Endothelial cell of umbilical vein (primary cell): ENCODE data around the gene DNTT. TPM values are rescaled to one million over a fixed set of nuclear protein-coding genes. Genes with fewer than 3 reads are reported as not detected.

Experiments
- BruUV-seq: library from RNA; stranded (reverse); fragments of 400-500 nt; replicated peaks from 2 replicates; lab custom pipeline; 2021; lab: Mats Ljungman, UMichigan
- CTCF ChIA-PET: fragments of 300-600, 350-600 bp; sonication (Branson Sonifier 250); formaldehyde crosslinking; loops from one replicate; lab custom pipeline; 2021; ENCODE audit warnings: antibody characterized with exemption, inconsistent platforms; lab: Charles Lee
- POLR2A ChIA-PET: fragments of 300-600, 350-600 bp; sonication (Branson Sonifier 250); formaldehyde crosslinking; loops from one replicate; lab custom pipeline; 2021; ENCODE audit warnings: antibody characterized with exemption, inconsistent platforms; lab: Charles Lee
- DNase-seq: peaks from one replicate; pipeline ENCODE4 v3.0.0-alpha.2; 2011; ENCODE audit warnings: low read depth, low spot score
- FAIRE-seq: peaks from 2 replicates; lab custom pipeline; 2011; peaks lifted over from hg19 to GRCh38; lab: Jason Lieb, UNC
- H2AFZ ChIP-seq: 2 replicates; pipeline ENCODE4 v1.6.0; 2012; ENCODE audit warnings: low read depth, low read length, control low read depth, inconsistent platforms
- H3K27ac ChIP-seq: 2 replicates; pipeline ENCODE4 v1.5.1; 2011; ENCODE audit warnings: low read depth, mild to moderate bottlenecking, control low read depth, low read length, moderate library complexity; ENCODE audit not compliant: insufficient read depth
- H3K27me3 ChIP-seq, 2 experiments: 2 replicates each; pipeline versions ENCODE4 v1.6.0 to v1.6.1; 2011; ENCODE audit warnings: low read length in 2 of 2, mixed read lengths in 1 of 2; ENCODE audit not compliant: control insufficient read depth in 2 of 2, insufficient read depth in 2 of 2
- H3K36me3 ChIP-seq, 2 experiments: 2 replicates in 1 of 2; 3 replicates in 1 of 2; pipeline ENCODE4 v1.5.1; 2011; ENCODE audit warnings: low read length in 2 of 2, mild to moderate bottlenecking in 1 of 2, moderate library complexity in 1 of 2; ENCODE audit not compliant: control insufficient read depth in 2 of 2, insufficient read depth in 2 of 2; ENCODE audit errors: extremely low read depth in 1 of 2
- H3K4me1 ChIP-seq: 3 replicates; pipeline ENCODE4 v1.5.1; 2011; ENCODE audit warnings: mild to moderate bottlenecking, low read length; ENCODE audit not compliant: control insufficient read depth, insufficient read depth; ENCODE audit errors: extremely low read depth
- H3K4me2 ChIP-seq: 2 replicates; pipeline ENCODE4 v1.6.1; 2011; ENCODE audit warnings: low read length, control low read depth, mixed read lengths; ENCODE audit not compliant: insufficient read depth
- H3K4me3 ChIP-seq, 3 experiments: fragments of 200-600 bp in 1 of 3; sonication (generic), shearing (Covaris generic) in 1 of 3; replicated peaks in 1 of 3; 2 replicates each; pipeline ENCODE4 v1.5.1; 2011 to 2016; ENCODE audit warnings: control low read depth in 3 of 3, low read length in 3 of 3, mild to moderate bottlenecking in 2 of 3, inconsistent platforms in 1 of 3, low read depth in 1 of 3, moderate library complexity in 1 of 3; ENCODE audit not compliant: insufficient read depth in 1 of 3
- H3K79me2 ChIP-seq: 2 replicates; pipeline ENCODE4 v1.6.0; 2012; ENCODE audit warnings: low read length, inconsistent platforms; ENCODE audit not compliant: control insufficient read depth, insufficient read depth
- H3K9ac ChIP-seq: replicated peaks from 2 replicates; pipeline ENCODE3; 2011; ENCODE audit warnings: low read length, control low read depth; ENCODE audit not compliant: insufficient read depth; ENCODE audit errors: extremely low read depth
- H3K9me1 ChIP-seq: replicated peaks from 3 replicates; pipeline ENCODE4 v1.6.0; 2011; ENCODE audit warnings: mild to moderate bottlenecking, low read length; ENCODE audit not compliant: control insufficient read depth, insufficient read depth; ENCODE audit errors: extremely low read depth
- H3K9me3 ChIP-seq: replicated peaks from 2 replicates; pipeline ENCODE4 v1.5.1; 2012; ENCODE audit warnings: low read length, inconsistent platforms; ENCODE audit not compliant: control insufficient read depth, insufficient read depth
- H4K20me1 ChIP-seq: replicated peaks from 2 replicates; pipeline ENCODE3; 2011; ENCODE audit warnings: mild to moderate bottlenecking, low read length; ENCODE audit not compliant: control insufficient read depth, insufficient read depth; ENCODE audit errors: extremely low read depth
- EZH2 ChIP-seq: IDR thresholded peaks from 2 replicates; pipeline ENCODE4 v1.6.1; 2012; ENCODE audit warnings: borderline replicate concordance, low read depth, mild to moderate bottlenecking, moderate library complexity, low read length, inconsistent platforms; ENCODE audit not compliant: severe bottlenecking
- FOS ChIP-seq: IDR thresholded peaks from 2 replicates; pipeline ENCODE4 v1.6.1; 2011; ENCODE audit warnings: mild to moderate bottlenecking, low read length, moderate library complexity, borderline replicate concordance; ENCODE audit not compliant: insufficient read depth
- GATA2 ChIP-seq: IDR thresholded peaks from 2 replicates; pipeline ENCODE4 v1.7.0; 2011; ENCODE audit warnings: low read depth, mild to moderate bottlenecking, moderate library complexity, mixed read lengths, low read length; ENCODE audit not compliant: insufficient read length, insufficient read depth
- JUN ChIP-seq: IDR thresholded peaks from 2 replicates; pipeline ENCODE4 v1.6.1; 2011; ENCODE audit warnings: borderline replicate concordance, low read depth; ENCODE audit not compliant: insufficient read length, insufficient read depth
- MYC ChIP-seq: IDR thresholded peaks from one replicate; pipeline ENCODE4 v1.6.1; 2011; ENCODE audit warnings: mild to moderate bottlenecking, low read depth, low read length
- POLR2A ChIP-seq: IDR thresholded peaks from 2 replicates; pipeline ENCODE4 v1.6.1; 2012; ENCODE audit warnings: low read depth, mild to moderate bottlenecking, control low read depth, low read length
- POLR2AphosphoS5 ChIP-seq: IDR thresholded peaks from 2 replicates; pipeline ENCODE4 v1.6.1; 2012; ENCODE audit warnings: low read depth, mild to moderate bottlenecking, control low read depth, low read length, moderate library complexity; ENCODE audit not compliant: insufficient read depth
- dilution Hi-C: fragments of 300-500 bp; cut with MboI; formaldehyde crosslinking; loops from one replicate; pipeline ENCODE4 v1.15.0; 2019; ENCODE audit warnings: low sequenced_read_pairs; ENCODE audit not compliant: extremely low pct_ligation_motif_present
- intact Hi-C: fragments of 100-400 bp; cut with micrococcal nuclease; formaldehyde crosslinking; loops from one replicate; pipeline ENCODE4 v1.10.0; 2022
- polyA plus RNA-seq, 4 experiments: library from polyadenylated mRNA; depleted of rRNA in 3 of 4; stranded (reverse) in 3 of 4; unstranded in 1 of 4; fragments of >200 nt; gene quantifications; 2 replicates each; pipeline versions ENCODE4 v1.2.1 to v1.2.3, GENCODE V29; 2011 to 2012; ENCODE audit warnings: missing spikeins in 1 of 4
- total RNA-seq: library from RNA; stranded (reverse); gene quantifications from 2 replicates; pipeline ENCODE4 v1.2.3, GENCODE V29; 2021
- TF ChIP-seq, protein P1 (sequence below): IDR thresholded peaks from 2 replicates; pipeline ENCODE4 v1.6.1; 2011; ENCODE audit not compliant: insufficient read depth, insufficient read length
- TF ChIP-seq, protein P2 (sequence below), 2 donors: IDR thresholded peaks; 1 replicate in 1 of 2; 2 replicates in 1 of 2; pipeline ENCODE4 v1.5.1; 2011; ENCODE audit warnings: low read length in 2 of 2, mild to moderate bottlenecking in 2 of 2, moderate library complexity in 2 of 2, control low read depth in 1 of 2, inconsistent platforms in 1 of 2, low read depth in 1 of 2; ENCODE audit not compliant: insufficient read depth in 1 of 2; ENCODE audit errors: extremely low read depth in 1 of 2

DNTT gene
- total and polyA plus RNA-seq, 2 donors (not counting 3 experiments of a cell fraction or from before 2014, with no cell fraction given), result not detected

DNA sequence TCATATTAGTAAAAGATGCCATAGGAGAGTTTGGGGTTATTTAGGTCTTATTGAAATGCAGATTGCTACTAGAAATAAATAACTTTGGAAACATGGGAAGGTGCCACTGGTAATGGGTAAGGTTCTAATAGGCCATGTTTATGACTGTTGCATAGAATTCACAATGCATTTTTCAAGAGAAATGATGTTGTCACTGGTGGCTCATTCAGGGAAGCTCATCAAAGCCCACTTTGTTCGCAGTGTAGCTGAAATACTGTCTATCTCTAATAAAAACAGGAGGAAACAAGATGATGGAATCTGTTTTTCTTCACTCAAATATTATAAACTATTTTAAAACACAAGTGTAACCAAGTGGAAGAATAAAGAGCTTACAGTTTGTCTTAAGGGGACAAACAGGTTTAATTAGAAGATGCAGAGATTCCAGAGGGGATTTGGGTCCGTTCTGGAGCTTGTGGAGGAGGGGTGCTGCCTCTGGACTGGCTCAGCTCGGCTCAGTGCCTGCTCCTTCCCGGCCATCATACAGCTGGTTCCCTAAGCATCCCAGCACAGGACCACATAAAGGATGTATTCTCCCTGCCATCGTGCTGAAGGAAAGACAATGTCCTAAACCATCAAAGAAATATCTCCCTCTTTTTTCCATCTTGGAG lies 34.2 kb downstream of the DNTT start:
- Histone ChIP-seq H3K4me1 (no peaks in the 10 kb centered on the region), H3K27me3 (peaks cover 3 to 8% of the 10 kb centered on the region in 2 experiments), H3K4me3 (no peak overlapping the region), H3K4me2 (no peak overlapping the region), H3K79me2 (no peaks in the 10 kb centered on the region), H2AFZ (no peak overlapping the region), H3K36me3 (no peaks in the 10 kb centered on the region), H3K9ac (no peak overlapping the region), H3K27ac (no peak overlapping the region), H4K20me1 (no peaks in the 10 kb centered on the region), H3K9me1 (no peaks in the 10 kb centered on the region), H3K9me3 (no peaks in the 10 kb centered on the region)
- intact Hi-C loops, result no loop called here
- FAIRE-seq (no peak), DNase-seq (no peak)
- CTCF ChIA-PET, result interaction anchor here (0.9 to 7.0 kb wide), 8 partner anchors 9 to 645 kb away, joined by 3 to 154 read pairs (median 10); partner anchors contain the start of gene TCTN3
- POLR2A ChIA-PET, result no interaction called here
- dilution Hi-C loops, result no loop called here
- BruUV-seq, result no TSS peak
- TF ChIP-seq, protein P1, sequence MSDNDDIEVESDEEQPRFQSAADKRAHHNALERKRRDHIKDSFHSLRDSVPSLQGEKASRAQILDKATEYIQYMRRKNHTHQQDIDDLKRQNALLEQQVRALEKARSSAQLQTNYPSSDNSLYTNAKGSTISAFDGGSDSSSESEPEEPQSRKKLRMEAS, result no peak
- TF ChIP-seq GATA2 (no peak), MYC (no peak), FOS (no peak), JUN (no peak), POLR2A (no peak), POLR2AphosphoS5 (no peak), EZH2 (no peak)
- TF ChIP-seq, protein P2, sequence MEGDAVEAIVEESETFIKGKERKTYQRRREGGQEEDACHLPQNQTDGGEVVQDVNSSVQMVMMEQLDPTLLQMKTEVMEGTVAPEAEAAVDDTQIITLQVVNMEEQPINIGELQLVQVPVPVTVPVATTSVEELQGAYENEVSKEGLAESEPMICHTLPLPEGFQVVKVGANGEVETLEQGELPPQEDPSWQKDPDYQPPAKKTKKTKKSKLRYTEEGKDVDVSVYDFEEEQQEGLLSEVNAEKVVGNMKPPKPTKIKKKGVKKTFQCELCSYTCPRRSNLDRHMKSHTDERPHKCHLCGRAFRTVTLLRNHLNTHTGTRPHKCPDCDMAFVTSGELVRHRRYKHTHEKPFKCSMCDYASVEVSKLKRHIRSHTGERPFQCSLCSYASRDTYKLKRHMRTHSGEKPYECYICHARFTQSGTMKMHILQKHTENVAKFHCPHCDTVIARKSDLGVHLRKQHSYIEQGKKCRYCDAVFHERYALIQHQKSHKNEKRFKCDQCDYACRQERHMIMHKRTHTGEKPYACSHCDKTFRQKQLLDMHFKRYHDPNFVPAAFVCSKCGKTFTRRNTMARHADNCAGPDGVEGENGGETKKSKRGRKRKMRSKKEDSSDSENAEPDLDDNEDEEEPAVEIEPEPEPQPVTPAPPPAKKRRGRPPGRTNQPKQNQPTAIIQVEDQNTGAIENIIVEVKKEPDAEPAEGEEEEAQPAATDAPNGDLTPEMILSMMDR (IDR thresholded peaks at IDR 0.05; ENCODE audit: extremely low read depth in 1 of 2, insufficient read depth in 1 of 2, low read depth in 1 of 2, low read length in 2 of 2), result no peak
